NCI-H128 (cell line): ENCODE data around the gene SLC45A1.
A peak's percentile ranks its signal among the peaks of the same experiment; 100 is the strongest.
"Not testable (repeated sequence)": the region's sequence is repeated elsewhere in the genome, so short reads cannot be mapped to it uniquely, and the experiment has no call there.

Experiments used
- DNase-seq: peaks from one replicate; lab custom pipeline; 2025; ENCODE audit not compliant: unreplicated experiment; lab: John Stamatoyannopoulos, UW

Gene SLC45A1

DNA sequence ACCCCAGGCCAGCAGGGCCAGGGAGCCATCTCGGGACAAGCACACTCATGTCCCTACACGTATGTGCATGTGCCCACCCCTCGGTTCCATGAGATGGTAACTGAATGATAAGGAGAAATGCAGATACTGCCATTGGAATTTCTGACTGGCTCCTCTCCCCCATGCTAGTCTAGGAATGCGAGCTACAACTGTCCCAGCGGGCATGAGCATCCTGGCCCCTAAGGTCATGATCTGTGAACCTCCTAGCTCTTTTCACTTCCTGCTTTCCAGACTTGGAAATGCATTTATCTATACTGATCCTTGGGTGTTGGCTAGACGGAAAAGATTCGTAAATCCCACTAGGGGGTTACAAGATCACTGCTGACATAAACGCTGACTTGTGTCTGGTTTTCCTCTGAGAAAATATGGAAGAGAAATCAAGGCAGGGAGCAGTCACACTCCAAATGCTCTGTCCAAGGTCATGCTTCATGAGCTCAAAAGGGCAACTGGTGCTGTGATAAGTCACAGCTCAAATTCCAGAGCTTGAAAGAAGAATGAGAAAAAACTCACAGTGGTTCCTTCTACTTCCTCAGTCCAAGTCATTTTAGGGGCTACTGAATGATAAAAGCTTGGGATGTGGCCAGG lies 49.8 kb downstream of the SLC45A1 start:
- no peak for DNase-seq

DNA sequence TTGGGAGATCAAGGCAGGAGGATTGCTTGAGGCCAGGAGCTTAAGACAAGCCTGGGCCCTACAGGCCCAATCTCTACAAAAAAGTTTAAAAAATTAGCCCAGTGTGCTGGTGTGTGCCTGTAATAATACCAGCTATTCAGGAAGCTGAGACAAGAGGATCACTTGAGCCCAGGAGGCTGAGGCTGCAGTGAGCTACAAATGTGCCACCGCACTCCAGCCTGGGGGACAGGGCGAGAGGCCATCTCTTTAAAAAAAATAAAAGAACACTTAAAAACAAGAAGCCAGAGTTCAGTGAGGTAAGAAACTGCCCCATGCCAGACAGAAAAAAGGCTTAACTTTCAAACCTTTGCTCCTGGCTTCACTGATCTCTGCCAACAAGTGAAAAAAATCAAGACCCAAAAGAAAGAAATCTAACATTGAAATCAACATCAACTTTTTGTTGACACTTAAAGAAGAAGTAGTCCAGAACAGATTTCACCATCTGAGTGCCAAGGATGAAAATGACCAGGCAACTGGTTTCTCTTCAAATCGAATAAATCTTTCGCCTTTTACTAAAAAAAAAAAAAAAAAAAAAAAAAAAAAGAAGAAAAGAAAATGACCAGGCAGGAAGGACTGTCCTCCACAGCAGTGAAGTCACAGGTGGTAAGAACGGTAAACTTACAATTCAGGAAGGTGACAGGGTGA lies 51.2 kb downstream of the SLC45A1 start:
- no peak for DNase-seq

DNA sequence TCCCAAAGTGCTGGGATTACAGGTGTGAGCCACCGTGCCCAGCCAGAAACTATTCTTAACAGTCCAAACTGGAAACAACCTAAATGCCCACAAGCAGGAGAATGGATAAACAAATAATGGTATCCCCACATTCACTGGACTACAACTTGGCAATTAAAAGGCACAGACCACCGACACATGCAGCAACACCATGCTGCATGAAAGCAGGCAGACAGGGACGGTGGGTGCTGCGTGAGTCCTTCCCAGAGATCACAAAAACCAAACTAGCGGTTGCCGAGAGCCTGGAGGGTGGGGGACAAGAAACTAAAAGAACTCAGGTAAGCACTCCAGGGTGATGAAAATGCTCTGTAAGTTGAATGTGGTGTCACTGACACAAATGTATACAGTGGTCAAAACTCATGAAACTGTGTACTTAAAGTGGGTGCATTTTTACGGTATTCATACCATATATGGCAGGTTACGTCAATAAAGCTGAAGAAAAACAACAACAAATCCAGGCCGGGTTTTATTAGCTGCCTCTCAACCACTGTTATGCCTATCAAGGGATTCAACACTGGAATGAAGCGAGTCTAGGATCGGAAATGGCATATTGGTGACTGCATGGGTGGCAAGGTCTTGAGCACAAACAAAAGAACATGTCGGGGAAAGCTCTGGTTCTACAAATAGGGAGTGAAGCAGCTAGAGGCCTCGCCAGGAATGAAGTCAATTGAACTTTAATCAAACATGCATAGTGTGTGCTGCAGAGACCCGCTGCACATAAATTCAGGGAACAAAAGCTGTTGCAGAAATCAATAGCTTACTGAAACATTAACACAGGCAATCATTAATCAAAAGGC lies 52.4 kb downstream of the SLC45A1 start:
- DNase-seq, result peak; percentile 21

DNA sequence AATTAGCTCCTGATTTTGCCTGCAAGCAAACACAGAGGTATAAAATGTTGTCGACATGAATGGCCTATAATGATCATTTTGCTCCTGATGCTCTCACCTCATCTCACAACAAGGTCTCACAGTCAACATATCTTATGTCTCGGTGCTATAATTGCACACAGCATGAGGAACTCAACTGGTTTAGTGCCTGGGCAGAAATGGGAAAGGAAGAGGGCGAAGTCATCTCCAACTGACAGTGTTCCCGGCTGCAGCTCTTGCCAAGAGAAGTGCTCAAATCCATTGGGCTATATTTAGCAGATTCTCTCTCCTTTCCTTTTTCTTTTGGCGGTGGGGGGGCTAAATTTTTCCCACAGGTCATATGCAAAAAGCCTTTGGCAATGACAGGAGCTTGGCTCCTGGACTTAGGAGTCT lies 53.0 kb downstream of the SLC45A1 start:
- peak; percentile 21 for DNase-seq

DNA sequence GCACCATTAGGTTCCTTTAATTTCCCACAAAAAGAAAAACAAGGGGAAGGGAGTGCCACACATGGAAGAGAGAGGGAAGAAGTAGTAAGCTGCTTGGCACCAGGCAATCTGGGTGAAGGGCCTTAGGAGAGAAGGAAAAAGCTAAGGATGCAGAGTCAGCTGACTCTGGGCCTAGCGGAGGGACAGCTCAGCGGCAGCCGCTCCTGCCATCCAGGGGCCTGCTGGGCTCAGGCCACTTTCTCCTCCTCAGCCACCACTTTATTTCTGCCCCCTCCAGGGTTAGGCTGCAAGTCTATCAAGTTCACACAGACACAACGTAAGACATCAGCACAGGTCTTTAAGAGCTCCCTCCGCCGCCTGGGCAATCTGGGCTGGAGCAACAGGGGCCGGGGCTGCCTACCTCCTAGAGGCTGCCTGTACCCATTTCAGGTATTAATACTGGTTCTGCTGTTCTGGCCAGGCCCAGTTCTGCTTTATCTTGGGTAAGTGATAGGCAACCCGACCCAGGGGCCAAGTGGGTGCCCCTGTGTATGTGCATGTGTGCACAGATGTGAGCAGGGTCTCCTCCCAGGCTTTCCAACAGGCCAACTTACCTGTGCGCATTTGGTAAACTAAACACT lies 53.6 kb downstream of the SLC45A1 start:
- no peak for DNase-seq

DNA sequence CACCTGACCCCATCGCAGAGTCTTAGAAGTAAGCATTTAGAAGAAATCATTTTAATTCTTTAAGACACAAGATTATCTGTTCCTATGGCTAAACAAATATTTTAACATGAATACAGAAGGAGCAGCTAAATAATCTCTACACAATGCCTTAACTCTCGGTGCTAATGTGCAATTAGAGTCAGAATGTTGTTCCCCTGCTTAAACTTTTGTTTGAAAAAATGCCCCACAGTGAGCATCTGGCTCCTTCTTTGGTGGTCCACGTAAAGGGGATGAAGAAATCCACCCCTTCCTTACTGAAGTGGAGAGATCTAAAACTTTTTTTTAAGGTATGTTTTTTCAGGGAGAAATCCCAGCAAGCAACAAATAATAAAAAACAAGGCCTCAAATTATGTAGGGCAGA lies 55.2 kb downstream of the SLC45A1 start:
- no peak for DNase-seq

DNA sequence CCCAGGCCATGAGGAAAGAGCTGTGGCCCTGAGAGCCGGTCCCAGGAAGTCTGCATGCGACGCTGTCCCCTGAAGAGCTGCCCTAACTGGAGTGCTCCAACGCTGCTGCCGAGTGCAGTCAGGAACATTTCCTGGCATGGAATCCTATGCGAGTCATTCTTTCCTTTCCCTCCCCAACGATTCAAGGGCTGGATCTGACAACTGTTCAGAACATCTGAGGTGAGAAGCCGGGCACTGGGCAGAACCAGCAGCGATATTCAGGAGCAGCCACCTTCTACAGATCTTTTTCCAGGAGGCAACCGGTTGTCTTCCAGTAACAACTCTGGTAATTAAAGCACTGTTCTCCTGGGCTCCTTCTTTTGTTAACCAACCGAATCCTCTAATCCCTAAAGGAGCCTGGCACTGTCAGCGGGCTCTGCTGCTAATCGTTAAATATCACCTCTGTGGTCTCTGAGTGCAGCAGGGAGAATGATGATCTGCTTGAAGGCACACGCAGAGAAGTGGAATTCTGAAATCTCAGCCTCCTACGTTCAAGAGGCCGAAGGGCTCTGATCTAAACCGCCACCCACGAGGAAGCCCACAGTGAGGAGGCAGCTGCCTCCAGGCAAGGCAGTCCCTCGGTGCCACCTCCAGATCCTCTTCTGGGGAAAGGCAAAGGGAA lies 55.8 kb downstream of the SLC45A1 start:
- peak; percentile 53 for DNase-seq

DNA sequence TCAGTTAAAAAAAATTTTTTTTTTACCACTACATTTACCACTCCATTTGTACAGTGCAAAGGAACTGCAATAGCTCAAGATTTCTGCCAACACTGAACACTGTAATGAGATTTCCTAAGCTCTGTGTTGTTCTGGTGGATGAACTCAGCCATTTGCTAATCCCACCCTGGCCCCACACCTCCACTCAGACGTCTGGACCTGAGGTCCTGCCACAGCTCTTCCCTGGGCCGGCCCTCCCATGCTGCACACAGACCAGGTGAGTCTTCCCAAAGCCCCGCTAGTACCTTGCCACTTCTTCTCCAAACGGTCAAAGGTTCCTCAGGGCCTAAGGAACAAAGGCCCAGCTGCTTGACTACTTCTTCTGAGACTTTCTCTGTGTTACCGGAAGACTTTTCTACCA lies 56.4 kb downstream of the SLC45A1 start:
- no peak for DNase-seq

DNA sequence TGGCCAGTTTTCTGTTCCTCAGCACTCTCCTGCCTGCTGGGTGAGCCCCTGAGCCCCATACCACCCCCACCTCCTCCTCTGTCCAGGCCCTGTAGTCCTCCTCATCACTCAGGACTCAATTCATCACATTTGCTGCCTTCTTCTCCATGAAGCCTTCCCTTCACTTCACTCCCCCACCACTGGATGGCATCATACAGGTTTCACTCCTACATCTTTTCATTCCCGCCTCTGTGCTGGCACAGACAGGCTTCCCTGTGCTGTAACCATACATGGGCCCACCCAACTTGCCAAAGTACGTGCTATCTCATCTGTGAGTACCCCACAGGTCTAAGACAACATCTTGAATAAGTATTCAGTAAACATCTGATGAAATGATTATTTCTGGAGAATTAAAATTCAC lies 56.9 kb downstream of the SLC45A1 start:
- peak; percentile 14 for DNase-seq

DNA sequence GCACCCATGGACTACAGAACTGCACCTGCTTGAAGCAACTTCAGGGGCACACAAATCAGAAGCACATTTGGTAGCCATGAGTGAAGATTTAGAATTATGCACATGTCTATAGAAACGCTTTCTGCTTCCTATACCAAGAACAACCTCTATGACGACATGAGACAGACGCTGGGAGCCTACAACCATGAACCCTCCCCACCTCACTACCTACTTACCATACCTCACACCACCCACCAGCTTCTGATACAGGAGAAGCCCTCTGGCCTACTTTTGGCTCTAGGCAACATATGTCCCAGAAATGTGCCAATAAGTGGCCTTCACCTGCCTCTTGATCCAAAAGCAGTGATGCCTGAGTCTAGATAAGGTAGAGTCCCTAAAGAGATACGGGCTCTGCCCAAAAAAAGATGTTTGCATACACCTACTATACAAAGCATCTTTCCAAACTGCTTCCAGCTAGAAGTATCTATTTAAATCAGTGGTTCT lies 58.5 kb downstream of the SLC45A1 start:
- DNase-seq, result no peak

DNA sequence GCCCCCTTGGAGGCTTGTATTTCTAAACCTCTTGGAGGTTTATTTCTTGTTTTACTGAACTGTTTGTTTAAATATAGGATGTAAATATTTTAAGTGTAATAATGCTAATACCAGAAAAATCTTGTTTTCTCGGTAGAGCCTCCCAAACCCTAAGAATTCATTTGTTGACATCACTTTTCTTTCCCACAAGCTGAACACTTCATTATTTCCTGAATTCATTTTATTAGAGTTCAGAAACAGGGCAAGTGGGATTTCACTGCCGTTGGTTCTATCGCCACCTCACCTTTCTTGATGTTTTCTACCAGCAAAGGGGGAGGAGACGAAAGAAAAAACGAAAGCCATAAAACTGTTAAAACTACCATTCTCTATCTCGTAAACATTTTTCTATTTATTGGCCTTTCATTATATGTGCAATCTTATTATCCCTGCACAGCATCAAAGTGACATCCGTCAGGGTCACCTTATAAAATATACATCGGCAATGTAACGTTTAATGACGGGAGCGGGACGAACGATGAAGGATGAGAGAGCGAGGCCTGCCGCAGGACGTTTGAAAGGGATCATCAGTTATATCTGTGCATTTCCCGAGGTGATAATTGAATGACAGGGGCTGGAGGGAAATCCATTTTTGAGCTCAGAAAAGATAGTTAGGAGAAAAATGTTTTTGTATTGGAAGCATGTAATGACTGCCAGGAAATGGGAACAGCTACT lies 59.5 kb downstream of the SLC45A1 start:
- no peak for DNase-seq

DNA sequence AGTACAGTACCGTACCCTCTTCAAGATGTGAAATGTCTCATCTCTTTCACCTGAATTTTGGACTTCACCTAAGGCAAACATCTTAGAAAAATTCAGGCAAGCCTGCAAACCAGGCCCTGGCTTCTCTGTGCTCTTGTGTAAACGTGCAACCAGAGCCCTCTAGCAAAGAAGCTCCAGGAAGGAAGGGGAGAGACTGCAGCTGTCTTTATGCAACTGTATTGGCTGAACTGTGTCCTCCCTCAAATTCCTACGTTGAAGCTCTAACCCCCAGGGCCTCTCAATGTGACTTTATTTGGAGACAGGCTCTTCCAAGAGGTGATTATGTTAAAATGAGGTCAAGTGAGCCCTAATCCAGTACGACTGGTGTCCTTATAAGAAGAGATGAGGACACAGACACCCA lies 60.3 kb downstream of the SLC45A1 start:
- DNase-seq, result no peak

DNA sequence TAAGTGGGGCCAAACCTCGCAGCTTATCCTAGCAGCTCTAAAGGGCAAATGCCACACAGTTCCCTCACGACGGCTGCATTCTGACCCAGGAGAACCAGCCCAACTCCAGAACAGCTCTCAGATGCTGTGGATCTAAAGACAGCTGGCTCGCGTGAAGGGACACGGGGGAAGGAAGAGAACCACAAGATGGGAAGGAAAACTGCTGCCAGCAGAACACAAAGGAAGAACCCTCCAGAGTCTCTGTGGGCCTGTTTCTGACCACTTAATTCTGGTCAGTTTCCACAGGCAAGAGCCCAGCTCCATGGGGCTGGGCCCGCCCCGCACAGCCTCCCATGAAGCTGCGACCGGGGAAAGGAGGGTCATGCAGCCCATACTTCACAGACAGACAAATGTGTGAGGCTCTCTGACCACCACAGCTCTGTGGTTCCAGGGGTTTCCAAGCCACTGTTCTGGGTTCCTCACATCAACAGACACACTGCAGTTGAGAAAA lies 61.1 kb downstream of the SLC45A1 start:
- DNase-seq, result no peak

DNA sequence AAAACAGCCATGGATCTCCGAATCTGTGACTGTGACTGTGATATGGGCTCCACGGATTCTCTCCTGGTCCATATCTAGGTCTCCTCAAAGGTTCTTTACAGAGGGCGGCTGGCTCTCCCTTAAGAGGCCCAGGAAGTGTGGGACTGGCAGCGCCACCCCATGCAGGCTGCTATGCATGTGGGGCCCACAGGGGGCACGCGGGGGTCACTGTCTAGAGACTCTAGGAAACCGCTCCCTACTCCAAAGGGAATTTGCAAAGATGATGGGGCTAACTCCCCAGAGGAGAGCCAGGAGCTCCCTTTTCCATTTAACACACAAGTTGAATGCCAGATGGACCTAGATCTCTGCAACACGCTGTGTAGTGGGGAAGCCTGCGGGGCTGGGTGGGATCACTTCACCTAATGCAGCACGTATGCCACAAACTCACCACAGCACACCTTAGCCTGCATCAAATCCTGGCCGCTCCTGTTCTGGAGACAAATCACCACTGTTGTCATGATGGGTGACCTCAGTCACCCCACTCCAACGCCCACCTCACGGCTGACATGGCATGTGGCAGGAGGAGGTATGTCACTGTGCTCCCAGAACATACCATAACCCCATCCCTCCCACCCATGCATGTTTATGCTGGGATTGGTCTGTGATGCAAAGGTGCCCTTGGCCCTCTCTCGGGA lies 61.7 kb downstream of the SLC45A1 start:
- DNase-seq, result no peak

DNA sequence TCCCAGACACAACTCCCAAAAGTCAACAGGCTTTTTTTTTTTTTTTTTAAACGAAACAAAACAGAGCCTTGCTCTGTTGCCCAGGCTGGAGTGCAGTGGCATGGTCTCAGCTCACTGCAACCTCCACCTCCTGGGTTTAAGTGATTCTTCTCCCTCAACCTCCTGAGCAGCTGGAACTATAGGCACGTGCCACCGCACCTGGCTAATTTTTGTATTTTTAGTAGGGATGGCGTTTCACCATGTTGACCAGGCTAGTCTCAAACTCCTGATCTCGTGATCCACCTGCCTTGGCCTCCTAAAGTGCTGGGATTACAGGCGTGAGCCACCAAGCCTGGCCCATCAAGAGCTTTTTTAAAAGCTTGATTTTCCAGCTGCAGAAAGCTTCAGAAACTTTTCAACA lies 62.4 kb downstream of the SLC45A1 start:
- not testable (repeated sequence) for DNase-seq

DNA sequence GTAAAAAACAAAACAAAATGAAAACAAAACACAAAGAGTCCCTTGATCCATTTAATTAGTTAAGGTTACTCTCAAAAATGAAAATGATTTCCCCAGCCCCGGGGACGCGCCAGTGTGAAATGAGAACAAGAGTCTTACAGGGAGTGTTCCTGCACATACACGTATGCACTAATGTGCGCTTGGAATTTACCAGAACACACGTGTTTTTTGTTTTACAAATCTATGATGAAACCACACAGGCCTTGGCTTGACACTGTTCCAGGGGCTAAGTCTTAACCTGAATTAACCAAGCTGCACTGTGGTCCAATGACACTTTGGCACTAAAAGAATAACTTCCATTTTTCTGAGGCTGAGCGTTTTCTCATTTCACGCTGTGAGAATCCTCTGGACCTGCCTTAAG lies 63.7 kb downstream of the SLC45A1 start:
- DNase-seq, result no peak

DNA sequence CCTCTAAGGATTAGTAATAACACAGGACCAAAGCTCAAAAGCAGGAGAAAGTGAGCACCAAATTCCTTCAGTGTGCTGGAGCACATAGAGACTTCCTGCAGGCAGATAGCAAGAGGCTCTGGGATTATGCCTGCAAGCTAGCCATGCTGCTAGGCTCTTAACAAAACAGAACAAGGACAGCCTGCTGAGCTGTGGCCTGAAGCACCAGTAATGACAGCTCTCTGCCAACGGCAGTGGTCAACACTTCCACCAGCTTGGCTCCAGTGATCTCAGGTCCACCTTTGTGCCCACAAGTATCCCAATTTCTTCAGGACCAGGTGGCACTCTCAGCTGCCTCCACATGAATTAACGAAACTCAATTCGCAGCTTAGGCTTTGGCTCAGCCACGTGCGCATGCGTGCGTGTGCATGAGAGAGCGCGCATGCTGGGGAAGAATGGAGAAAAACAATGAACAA lies 64.2 kb downstream of the SLC45A1 start:
- no peak for DNase-seq

DNA sequence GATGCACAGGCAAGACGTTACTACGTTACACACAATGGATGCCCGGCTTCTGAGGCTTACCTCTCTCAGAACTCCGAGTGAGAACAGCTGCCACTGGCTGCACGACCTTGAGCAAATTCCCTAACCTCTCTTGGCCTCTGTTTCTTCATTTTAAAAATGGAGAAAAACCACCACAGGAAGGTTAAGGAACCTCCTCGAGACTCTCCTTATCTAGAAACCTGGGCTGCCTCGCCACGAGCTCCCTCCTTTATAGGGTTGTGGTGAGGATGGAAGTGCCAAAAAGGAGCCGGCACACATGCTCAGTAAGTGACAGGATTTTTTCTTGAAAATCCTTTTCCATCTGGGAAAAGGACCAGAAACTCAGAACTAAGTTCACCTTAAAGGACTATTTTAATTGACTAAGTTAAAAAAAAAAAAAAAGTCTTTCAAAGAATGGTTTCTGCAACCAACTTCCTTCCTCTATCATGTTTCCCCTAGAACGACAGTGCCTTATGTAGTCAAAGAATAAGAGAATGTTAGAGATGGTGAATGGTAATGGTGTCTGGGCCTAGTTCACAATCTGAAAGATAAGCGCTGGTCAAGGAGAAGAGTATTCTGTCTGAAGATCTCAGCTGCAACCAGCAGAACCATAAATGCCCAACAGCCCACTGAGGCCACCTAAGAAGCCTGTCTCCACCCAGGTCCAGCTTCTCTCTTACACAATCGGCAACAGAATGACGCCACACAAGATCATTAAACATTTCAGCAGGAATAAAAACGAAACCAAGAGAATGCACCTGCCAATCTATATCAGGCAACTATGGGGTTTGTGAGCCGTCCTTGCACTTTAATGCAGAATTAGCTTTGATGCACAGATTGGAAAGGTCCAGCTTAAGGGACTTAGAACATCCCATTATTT lies 64.9 kb downstream of the SLC45A1 start:
- DNase-seq, result no peak

DNA sequence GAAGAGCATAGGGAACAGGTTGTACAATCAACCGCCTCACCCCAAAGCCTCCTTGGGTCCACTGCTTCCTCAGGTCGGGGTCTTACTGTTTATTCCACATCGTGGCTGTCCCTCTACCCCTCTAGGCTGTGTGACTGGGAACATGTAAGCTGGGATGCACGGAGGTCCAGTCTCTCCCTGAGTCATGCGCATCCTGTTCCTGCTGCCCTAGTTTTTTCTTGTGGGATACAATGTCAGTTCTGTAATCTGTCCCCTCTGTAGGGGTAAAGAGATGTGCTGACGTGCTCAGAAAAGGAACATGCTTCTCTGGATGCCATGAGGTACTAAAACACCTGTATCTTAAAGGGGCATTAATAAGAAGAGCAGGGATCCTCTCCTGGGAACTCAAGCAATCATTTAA lies 66.2 kb downstream of the SLC45A1 start:
- DNase-seq, result no peak
